Trophoblast cell (in vitro differentiated cells and primary cell): ENCODE measurements around the gene PPP3R2.

Experiments
- DNase-seq, 2 donors: peaks; one replicate each; pipeline ENCODE4 v3.0.0-alpha.2; 2016
- H2AFZ ChIP-seq: 2 replicates; pipeline ENCODE4 v1.6.1; 2013; ENCODE audit warnings: low read length, moderate library complexity, mild to moderate bottlenecking; ENCODE audit not compliant: insufficient read depth, poor library complexity
- H2AK5ac ChIP-seq: 2 replicates; pipeline ENCODE4 v1.6.1; 2013; ENCODE audit warnings: mild to moderate bottlenecking, low read length
- H2BK120ac ChIP-seq: 2 replicates; pipeline ENCODE4 v1.6.1; 2013; ENCODE audit warnings: low read length, mild to moderate bottlenecking, moderate library complexity; ENCODE audit not compliant: insufficient read depth, poor library complexity
- H2BK12ac ChIP-seq: 2 replicates; pipeline ENCODE4 v1.6.1; 2013; ENCODE audit warnings: mild to moderate bottlenecking, low read length, moderate library complexity
- H2BK5ac ChIP-seq: 2 replicates; pipeline ENCODE4 v1.6.1; 2013; ENCODE audit warnings: low read length, low read depth, moderate library complexity, mild to moderate bottlenecking; ENCODE audit not compliant: poor library complexity
- H3K14ac ChIP-seq: 2 replicates; pipeline ENCODE4 v1.6.1; 2013; ENCODE audit warnings: mild to moderate bottlenecking, low read length
- H3K18ac ChIP-seq: 2 replicates; pipeline ENCODE4 v1.6.1; 2013; ENCODE audit warnings: mild to moderate bottlenecking, low read length
- H3K23ac ChIP-seq: 2 replicates; pipeline ENCODE4 v1.6.1; 2013; ENCODE audit warnings: low read length
- H3K27ac ChIP-seq: 2 replicates; pipeline ENCODE4 v1.5.1; 2013; ENCODE audit warnings: low read depth, mild to moderate bottlenecking, inconsistent platforms, low read length, moderate library complexity
- H3K27me3 ChIP-seq: 2 replicates; pipeline ENCODE4 v1.6.1; 2013; ENCODE audit warnings: inconsistent platforms, mild to moderate bottlenecking, low read length, moderate library complexity; ENCODE audit not compliant: insufficient read depth
- H3K36me3 ChIP-seq, 2 experiments: 1 replicate in 1 of 2; 2 replicates in 1 of 2; pipeline ENCODE4 v1.6.1; 2013; ENCODE audit warnings: low read length in 2 of 2, mild to moderate bottlenecking in 2 of 2, moderate library complexity in 1 of 2; ENCODE audit not compliant: insufficient read depth in 2 of 2, control insufficient read depth in 1 of 2
- H3K4ac ChIP-seq: 2 replicates; pipeline ENCODE4 v1.6.1; 2013; ENCODE audit warnings: low read depth, mild to moderate bottlenecking, low read length, moderate library complexity
- H3K4me1 ChIP-seq, 2 experiments: 1 replicate in 1 of 2; 2 replicates in 1 of 2; pipeline ENCODE4 v1.6.1; 2013; ENCODE audit warnings: low read length in 2 of 2, mild to moderate bottlenecking in 2 of 2, moderate library complexity in 1 of 2; ENCODE audit not compliant: insufficient read depth in 2 of 2, control insufficient read depth in 1 of 2
- H3K4me2 ChIP-seq: 2 replicates; pipeline ENCODE4 v1.6.1; 2013; ENCODE audit warnings: inconsistent platforms, mild to moderate bottlenecking, low read length, moderate library complexity
- H3K4me3 ChIP-seq: 2 replicates; pipeline ENCODE4 v1.5.1; 2013; ENCODE audit warnings: mild to moderate bottlenecking, low read depth, low read length, inconsistent platforms
- H3K79me1 ChIP-seq: one replicate; pipeline ENCODE4 v1.6.1; 2013; ENCODE audit warnings: low read length
- H3K79me2 ChIP-seq: 2 replicates; pipeline ENCODE4 v1.6.1; 2013; ENCODE audit warnings: low read length, mild to moderate bottlenecking; ENCODE audit not compliant: control insufficient read depth, insufficient read depth, poor library complexity
- H3K9ac ChIP-seq: 2 replicates; pipeline ENCODE4 v1.6.1; 2013; ENCODE audit warnings: mild to moderate bottlenecking, low read length
- H3K9me3 ChIP-seq: 2 replicates; pipeline ENCODE4 v1.6.1; 2013; ENCODE audit warnings: low read depth, mild to moderate bottlenecking, control low read depth, inconsistent platforms, low read length; ENCODE audit not compliant: insufficient read depth
- H4K12ac ChIP-seq: 2 replicates; pipeline ENCODE4 v1.6.1; 2013; ENCODE audit warnings: low read depth, mild to moderate bottlenecking, low read length, moderate library complexity
- H4K8ac ChIP-seq: 2 replicates; pipeline ENCODE4 v1.6.1; 2013; ENCODE audit warnings: low read depth, mild to moderate bottlenecking, low read length, moderate library complexity
- H4K91ac ChIP-seq: one replicate; pipeline ENCODE4 v1.6.1; 2013; ENCODE audit warnings: low read depth, mild to moderate bottlenecking, low read length, moderate library complexity
- WGBS: extraction: QIAGEN DNeasy Blood & Tissue Kit; methylation state at CpG from one replicate; pipeline ENCODE4 v1.1.7; 2013; ENCODE audit warnings: missing lambda C conversion rate; ENCODE audit not compliant: insufficient read length, insufficient coverage; ENCODE audit errors: extremely low coverage; 5-methylcytosine and 5-hydroxymethylcytosine counted together

PPP3R2 gene

GRCh38 chr9:101574731-101575333 is 19.9 kb downstream of the PPP3R2 start:
- Histone ChIP-seq H3K27ac (no peak overlapping the region), H3K23ac (no peak overlapping the region), H2BK120ac (no peak overlapping the region), H4K8ac (no peak overlapping the region), H2AK5ac (no peak overlapping the region), H2BK12ac (no peak overlapping the region), H3K79me1 (no peaks in the 10 kb centered on the region), H3K79me2 (no peaks in the 10 kb centered on the region), H3K4ac (no peak overlapping the region), H3K9me3 (no peaks in the 10 kb centered on the region), H3K4me3 (no peak overlapping the region), H3K14ac (no peak overlapping the region), H3K18ac (no peak overlapping the region), H3K4me1 (no peaks in the 10 kb centered on the region), H2BK5ac (no peak overlapping the region), H4K12ac (no peak overlapping the region), H3K4me2 (no peak overlapping the region), H3K9ac (no peak overlapping the region), H3K36me3 (no peaks in the 10 kb centered on the region), H2AFZ (no peak overlapping the region), H4K91ac (no peak overlapping the region), H3K27me3 (peaks cover 2% of the 10 kb centered on the region)
- no peak for DNase-seq

GRCh38 chr9:101572316-101572715 is 22.5 kb downstream of the PPP3R2 start:
- no peak overlapping the region for H2AK5ac ChIP-seq
- no peak overlapping the region for H2AFZ ChIP-seq
- H3K18ac ChIP-seq, result no peak overlapping the region
- no peak overlapping the region for H3K14ac ChIP-seq
- H2BK120ac ChIP-seq, result no peak overlapping the region
- no peak overlapping the region for H3K4ac ChIP-seq
- WGBS, result no CpG with 5 or more reads among the region's 2 CpGs
- no peaks in the 10 kb centered on the region for H3K79me1 ChIP-seq
- no peak overlapping the region for H3K23ac ChIP-seq
- H4K12ac ChIP-seq, result no peak overlapping the region
- H4K8ac ChIP-seq, result no peak overlapping the region
- no peak overlapping the region for H2BK5ac ChIP-seq
- no peak overlapping the region for H2BK12ac ChIP-seq
- no peak overlapping the region for H3K4me2 ChIP-seq
- H3K36me3 ChIP-seq, result no peaks in the 10 kb centered on the region
- peaks cover 2% of the 10 kb centered on the region for H3K27me3 ChIP-seq
- H3K9ac ChIP-seq, result no peak overlapping the region
- DNase-seq, result no peak
- H3K4me3 ChIP-seq, result no peak overlapping the region
- no peak overlapping the region for H4K91ac ChIP-seq
- H3K4me1 ChIP-seq, result no peaks in the 10 kb centered on the region
- no peaks in the 10 kb centered on the region for H3K79me2 ChIP-seq
- no peak overlapping the region for H3K27ac ChIP-seq
- no peaks in the 10 kb centered on the region for H3K9me3 ChIP-seq

- H3K14ac ChIP-seq, result no peak overlapping the region
These were observed 23.7 kb downstream of the PPP3R2 start for GRCh38 chr9:101571114-101571513.

GRCh38 chr9:101569741-101570501 is 24.8 kb downstream of the PPP3R2 start:
- WGBS, result no CpG with 5 or more reads among the region's 5 CpGs
- Histone ChIP-seq H3K9me3 (no peaks in the 10 kb centered on the region), H3K79me1 (no peaks in the 10 kb centered on the region), H2BK5ac (no peak overlapping the region), H3K23ac (no peak overlapping the region), H2BK12ac (no peak overlapping the region), H4K8ac (no peak overlapping the region), H3K79me2 (no peaks in the 10 kb centered on the region), H2AK5ac (no peak overlapping the region), H4K12ac (no peak overlapping the region), H3K27me3 (no peaks in the 10 kb centered on the region), H3K36me3 (peaks cover under 1 to 1% of the 10 kb centered on the region in 2 experiments), H3K4me2 (no peak overlapping the region), H4K91ac (no peak overlapping the region), H3K4me1 (no peaks in the 10 kb centered on the region), H3K4me3 (no peak overlapping the region), H3K9ac (no peak overlapping the region), H3K27ac (no peak overlapping the region), H3K14ac (no peak overlapping the region), H2BK120ac (no peak overlapping the region), H2AFZ (no peak overlapping the region), H3K18ac (no peak overlapping the region), H3K4ac (no peak overlapping the region)
- no peak for DNase-seq

More at GRCh38 chr9:101571114-101571513, 23.7 kb downstream of the PPP3R2 start:
- no peak overlapping the region for H3K4me2 ChIP-seq
- no peak overlapping the region for H2BK120ac ChIP-seq
- H3K4me1 ChIP-seq, result no peaks in the 10 kb centered on the region
- no peaks in the 10 kb centered on the region for H3K79me2 ChIP-seq
- H2AK5ac ChIP-seq, result no peak overlapping the region
- H4K91ac ChIP-seq, result no peak overlapping the region
- no peak overlapping the region for H2BK12ac ChIP-seq
- no peak overlapping the region for H2BK5ac ChIP-seq
- no peak overlapping the region for H4K12ac ChIP-seq
- H3K9me3 ChIP-seq, result no peaks in the 10 kb centered on the region
- no peaks in the 10 kb centered on the region for H3K79me1 ChIP-seq
- no peak overlapping the region for H4K8ac ChIP-seq
- H3K27me3 ChIP-seq, result peaks cover under 1% of the 10 kb centered on the region
- no peak overlapping the region for H3K9ac ChIP-seq
- no peak overlapping the region for H3K4me3 ChIP-seq
- no peak overlapping the region for H3K27ac ChIP-seq
- H2AFZ ChIP-seq, result no peak overlapping the region
- no peaks in the 10 kb centered on the region for H3K36me3 ChIP-seq
- no peak overlapping the region for H3K18ac ChIP-seq
- H3K23ac ChIP-seq, result no peak overlapping the region
- H3K4ac ChIP-seq, result no peak overlapping the region
- no CpG with 5 or more reads among the region's 1 CpG for WGBS
- no peak for DNase-seq
